ENCODE data around the gene TNS1. TPM values are rescaled to one million over a fixed set of nuclear protein-coding genes. Genes with fewer than 3 reads are reported as not detected.
"Not testable (repeated sequence)": the region's sequence is repeated elsewhere in the genome, so short reads cannot be mapped to it uniquely, and the experiment has no call there.

Gene TNS1
- total RNA-seq, 2 donors from 2014 or later, result 1,255 to 1,508 TPM

DNA sequence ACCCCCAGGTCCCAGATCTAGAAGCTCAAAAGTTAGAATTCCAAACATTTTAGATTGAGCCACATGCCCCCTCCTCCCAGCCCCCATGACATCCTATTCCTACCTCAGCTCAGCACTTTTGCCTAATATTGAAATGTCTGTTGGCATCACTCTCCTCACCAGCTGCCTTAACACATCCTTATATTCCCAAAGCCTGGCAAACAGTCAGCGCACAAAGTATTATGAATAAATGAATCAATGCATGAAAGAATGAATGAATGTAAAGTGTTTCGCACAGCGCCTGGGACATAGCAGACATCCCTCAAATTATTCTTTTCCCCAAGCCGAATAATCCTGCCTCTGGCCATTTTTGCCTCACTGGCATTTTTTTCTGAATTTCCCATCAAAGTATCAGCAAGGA lies 175.8 kb downstream of the TNS1 start:
- no peak for DNase-seq (ENCODE audit: low spot score)
- intact Hi-C loops (cut with DNase I), result no loop called here

DNA sequence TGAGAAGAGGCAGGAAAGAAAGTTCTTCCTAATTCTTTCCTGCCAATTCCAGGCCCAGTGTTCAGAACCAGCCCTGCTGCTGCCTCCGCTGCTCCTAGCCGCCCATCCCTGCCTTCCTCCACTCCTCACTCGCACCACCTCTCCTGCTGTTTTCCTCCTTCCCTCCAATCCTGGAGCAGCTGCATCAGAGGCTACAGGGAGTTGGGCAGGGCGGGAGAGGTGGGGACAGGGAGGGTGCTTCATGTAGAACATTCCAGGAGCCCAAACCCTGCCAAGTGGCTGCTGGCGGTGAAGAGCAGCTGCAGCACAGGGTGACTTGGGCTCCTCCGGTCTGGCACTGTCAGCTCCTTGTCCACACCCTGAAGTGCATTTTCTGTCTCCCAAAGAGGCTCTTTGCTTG lies 176.3 kb downstream of the TNS1 start:
- peak; percentile 91 for DNase-seq (ENCODE audit: low spot score)
- intact Hi-C loops (cut with DNase I), result no loop called here

DNA sequence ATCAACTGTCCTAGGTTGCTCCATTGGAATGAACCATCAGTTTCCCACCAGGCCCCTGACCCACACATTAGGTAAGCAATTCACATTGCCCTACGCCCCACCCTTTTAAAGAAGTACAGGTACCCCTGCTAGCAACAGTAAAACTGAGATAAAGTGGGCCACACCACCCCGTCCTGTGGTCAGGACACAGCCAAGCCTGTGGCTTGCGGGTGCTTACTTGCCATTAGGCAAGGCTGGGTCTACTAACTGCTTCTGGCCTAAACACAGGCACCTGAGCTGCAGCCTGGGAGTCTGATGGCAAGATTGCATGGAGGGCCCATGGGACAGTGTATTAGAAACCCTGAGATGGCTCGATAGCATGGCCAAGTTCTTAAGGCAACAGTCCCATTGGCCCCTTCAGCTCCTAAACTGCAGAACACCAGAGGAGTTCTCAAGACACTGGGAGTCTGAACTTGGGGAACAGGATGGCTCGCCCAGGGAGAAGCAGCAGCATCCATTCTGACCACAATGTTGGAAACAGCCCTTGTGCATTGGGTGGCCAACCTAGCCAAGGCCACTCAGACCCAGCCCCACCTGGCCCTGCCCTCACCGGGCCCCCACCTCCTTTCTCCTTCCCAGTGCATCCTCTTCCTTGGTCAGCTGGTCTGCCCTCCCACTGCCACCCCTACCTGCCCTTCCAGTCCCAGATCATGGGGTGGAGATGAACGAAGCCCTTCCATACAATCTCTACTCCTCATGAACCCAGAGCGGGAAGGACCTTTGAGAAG lies 177.1 kb downstream of the TNS1 start:
- intact Hi-C loops (cut with DNase I), result no loop called here
- no peak for DNase-seq (ENCODE audit: low spot score)

DNA sequence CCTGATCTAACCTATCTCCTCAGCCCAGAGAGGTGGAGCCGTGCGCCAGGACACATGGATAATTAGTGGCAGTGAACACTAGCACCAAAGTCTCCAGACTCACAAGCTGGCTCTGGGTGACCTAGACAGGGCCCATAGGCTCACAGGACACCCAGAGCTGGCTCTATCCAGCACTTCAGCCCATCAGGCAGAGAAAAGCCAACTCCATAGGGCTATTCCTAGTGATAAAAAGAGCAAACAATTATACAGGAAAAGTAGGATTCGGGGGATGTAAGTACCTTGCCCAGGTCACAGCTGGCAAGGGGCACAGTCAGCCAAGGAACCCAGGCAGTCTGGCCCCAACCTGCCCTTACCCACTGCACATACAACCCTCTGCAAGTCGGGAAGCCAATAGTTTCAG lies 178.6 kb downstream of the TNS1 start:
- intact Hi-C loops (cut with DNase I), result no loop called here
- DNase-seq (ENCODE audit: low spot score), result no peak

DNA sequence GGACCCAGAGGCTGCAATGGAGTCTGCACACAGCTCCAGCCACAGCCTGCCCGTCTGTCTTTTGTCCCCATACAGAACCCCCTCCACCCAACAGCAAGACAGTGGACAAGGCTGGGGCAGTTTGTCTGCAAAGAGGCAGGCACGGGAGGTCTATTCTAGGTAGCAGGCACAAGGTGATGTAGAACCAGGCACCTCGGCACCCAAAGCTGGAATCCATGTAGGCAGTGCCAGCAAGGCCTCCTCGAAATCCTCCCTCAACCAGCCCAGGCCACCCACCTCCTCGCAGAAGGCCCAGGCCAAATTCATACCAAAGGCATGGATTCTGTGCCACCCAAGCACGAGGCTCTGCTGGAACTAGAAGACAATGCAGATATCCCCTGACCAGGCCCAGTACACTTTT lies 179.2 kb downstream of the TNS1 start:
- DNase-seq (ENCODE audit: low spot score), result no peak
- intact Hi-C loops (cut with DNase I), result no loop called here

DNA sequence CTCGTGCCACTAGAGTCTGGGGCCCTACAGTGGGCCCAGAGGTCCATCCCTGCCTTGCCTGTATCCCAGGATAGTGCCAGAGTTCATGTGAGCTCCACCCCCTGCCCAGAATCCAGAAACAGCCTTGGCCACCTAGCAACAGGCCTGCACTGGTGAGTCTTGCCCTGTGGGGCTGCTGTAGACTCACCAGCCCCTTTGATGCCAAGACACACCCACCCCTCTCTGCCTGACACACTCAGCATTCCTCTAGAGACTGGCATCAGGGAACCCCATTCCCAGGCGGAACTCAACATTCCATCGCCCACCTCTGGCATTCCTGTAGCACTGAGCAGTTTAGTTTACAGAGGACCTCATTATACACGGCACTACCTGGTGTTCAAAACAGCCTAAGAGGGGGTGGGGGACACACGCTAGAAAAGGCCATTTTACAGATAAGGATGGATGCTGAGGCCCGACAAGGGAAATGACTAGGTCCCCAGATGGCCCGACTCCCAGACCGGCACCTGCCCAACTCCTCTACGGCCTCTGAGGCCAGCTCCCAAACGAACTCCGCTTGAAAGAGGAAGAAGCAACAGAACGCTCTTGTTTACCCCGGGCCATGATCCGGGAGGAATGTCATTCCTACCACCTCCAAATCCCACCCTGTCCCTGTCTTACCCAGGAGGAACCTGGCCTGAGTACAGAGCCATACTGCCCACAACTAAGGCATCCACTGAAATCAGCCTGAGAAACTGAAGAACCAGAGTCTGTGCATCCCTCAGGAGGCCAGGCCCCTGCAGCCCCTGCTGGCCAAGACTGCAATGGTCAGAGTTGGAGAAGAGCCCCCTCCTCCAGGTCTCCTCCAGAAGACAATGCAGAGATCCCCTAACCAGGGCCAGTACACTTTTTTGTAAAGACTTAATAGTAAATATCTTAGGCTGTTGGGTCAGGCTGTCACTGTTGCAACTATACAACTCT lies 180.2 kb downstream of the TNS1 start:
- intact Hi-C loops (cut with DNase I), result no loop called here
- DNase-seq (ENCODE audit: low spot score), result no peak

DNA sequence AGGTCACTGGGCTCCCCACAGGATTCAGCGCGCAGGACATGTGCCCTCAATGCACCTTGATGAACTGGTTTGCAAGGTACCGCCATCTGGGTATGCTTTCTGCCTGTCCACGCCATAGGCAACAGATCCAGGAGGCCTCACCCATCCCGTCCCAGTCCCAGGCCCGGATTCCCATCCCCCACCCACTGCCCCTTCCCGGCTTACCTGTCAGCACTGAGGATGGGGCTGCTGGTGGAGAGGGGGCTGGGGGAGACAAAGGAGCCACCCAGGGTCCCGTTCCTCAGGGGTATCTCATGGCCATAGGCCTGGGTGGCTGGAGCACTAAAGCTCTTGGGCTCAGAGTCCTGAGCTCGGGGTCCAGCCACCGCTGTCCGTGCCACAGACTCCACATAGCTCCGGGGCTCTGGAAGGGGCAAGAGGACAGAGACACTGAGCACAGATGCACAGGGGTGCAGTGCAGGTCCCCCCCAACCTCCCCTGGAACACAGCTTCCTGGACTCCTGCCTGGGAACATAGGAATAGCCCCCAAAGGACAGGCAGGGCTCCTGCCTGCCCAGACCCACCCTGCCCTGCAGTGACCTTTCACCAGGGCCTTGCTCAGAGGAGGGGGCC lies 181.2 kb downstream of the TNS1 start:
- DNase-seq (ENCODE audit: low spot score), result no peak

DNA sequence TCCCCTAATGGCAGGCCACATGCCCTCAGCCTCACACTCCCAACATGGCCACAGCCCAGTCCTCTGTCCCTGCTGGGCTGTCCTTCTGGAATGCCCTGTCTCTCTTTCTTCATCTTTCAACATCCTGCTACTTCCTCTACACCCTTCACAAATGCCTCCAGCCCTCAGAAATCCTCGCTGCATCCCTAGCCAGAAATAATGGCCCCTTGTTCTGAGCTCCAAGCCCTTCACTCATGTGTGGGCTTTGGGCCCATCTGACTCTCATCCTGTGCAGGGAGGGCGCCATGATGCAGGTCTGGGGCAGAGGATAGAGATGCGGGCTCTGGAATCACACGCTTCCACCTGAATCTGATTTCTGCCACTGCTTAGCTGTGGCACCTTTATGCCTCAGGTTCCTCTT lies 181.9 kb downstream of the TNS1 start:
- intact Hi-C loops (cut with DNase I), result no loop called here
- DNase-seq (ENCODE audit: low spot score), result no peak

More for the DNA sequence above, 181.2 kb downstream of the TNS1 start:
- intact Hi-C loops (cut with DNase I), result no loop called here

DNA sequence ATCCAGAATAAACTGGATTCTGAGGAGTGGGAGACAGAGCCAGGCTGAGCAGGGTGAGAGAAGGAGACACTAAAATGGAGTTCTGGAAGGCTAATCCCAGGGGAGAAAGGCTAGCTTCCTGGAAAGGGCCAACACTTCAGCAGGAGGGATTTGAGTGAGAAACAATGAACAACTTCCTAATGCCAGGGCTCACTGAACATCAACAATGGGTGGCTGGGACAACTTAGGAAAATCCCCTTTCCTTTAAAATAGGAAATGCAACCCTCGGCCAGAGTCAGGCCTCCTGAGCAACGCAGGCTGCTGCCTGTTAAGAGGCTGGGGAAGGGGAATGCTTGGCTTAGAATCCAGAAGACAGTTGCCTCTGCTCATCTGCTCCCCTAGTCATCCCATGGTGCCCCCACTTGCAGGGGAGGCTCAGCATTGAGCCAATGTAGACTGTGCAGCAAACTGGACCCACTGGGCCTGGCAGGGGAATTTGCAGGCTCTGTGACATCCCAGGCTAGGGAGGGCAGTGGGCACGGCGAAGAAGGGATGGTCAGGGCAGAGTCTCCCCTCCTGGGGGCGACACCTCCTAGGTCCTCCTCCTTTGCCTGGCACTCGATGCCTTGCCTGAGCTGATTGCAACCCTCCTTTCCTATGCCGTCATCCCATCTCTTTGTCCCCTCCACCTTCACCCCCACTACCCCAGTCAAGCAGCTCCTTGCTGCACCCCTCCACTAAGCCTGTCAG lies 182.5 kb downstream of the TNS1 start:
- intact Hi-C loops (cut with DNase I), result no loop called here

DNA sequence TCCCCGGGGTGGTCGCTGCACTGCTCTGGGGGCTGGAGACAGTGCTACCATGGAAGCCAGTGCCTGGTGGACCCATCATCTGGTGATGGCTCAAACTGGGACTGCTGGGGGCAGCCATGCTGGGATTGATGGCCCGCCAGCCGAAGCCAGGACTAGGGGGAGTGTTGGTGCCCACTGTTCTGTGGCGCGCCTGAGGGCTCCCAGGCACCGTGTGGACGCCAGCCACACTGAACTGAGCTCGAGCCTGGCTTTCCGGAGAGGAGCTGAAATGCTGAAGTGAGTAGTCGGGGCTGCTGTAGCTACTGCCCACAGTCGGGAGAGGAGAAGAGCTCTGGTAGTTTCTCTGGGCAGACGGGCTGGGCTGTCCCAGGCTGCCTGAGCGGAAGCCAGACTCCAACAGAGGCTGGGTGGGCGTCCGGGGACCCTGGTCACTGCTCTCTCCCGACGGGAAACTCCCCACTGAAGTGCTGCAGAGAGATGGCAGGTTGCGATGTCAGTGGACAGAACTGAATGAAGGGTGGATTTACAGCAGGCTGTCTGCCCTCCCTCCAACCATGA lies 184.4 kb downstream of the TNS1 start:
- intact Hi-C loops (cut with DNase I), result no loop called here

More for the DNA sequence above, 182.5 kb downstream of the TNS1 start:
- DNase-seq (ENCODE audit: low spot score), result no peak

DNA sequence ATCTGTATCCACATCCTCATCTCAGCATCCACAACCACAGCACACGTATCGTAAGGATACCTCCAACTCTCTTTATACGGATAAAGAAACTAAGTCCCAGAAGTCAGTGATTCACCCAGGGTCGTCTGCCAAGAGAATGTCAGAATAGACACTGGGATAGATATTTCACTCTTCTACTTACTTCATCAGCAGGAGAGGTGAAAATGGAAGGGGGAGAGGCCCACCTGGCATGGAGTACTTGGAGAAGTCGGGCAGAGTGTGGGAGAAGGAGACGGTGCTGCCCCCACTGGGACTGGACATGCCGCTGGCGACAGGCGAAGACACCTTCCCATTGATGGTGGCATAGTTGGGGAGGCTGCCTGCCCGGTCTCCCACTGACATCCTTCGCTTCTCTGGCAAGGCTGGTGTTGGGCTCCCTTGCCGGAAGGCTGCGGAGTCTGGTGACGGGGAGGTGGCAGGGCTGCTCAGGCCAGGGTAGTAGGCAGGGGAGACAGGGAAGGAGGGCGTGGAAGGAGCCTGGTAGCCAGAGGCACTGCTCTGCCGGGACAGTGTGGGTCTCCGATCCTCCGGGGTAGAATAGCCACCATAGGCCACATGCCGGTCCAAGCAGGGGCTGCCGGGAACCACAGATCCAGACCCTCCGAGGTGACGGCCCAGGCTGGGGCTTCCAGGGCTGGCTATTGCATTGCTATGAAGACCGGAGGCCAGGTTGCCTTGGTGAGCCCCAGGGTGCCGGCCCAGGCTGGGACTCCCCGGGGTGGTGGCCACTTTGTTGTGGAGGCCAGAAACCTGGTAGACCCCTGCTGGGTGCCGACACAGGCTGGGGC lies 185.1 kb downstream of the TNS1 start:
- no peak for DNase-seq (ENCODE audit: low spot score)
- intact Hi-C loops (cut with DNase I), result no loop called here

More for the DNA sequence above, 184.4 kb downstream of the TNS1 start:
- DNase-seq (ENCODE audit: low spot score), result peak; percentile 74

DNA sequence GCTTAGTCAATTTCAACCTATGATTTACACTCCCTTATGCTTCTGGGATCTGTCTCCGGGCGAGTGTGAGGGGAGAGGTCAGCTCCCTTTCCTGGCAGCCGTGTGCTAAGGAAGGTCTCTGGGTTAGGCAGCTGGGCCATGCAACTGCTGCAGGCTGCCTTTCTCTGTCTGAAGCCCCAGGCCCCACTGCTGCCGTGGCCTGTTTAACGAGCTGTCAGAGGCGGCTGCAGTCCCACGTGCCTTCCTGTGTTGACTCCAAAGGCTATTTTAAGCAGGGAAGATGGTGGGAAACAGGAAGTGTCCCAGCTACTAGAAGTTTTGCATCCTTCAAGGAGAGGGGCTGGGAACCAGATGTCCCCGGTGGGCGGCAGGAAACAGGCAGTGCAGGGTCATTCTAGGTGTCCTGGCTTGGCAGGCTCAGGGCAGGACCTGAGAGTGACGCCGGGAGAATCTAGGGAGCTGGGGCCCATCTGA lies 186.4 kb downstream of the TNS1 start:
- DNase-seq (ENCODE audit: low spot score), result peak; percentile 80
- intact Hi-C loops (cut with DNase I), result no loop called here

DNA sequence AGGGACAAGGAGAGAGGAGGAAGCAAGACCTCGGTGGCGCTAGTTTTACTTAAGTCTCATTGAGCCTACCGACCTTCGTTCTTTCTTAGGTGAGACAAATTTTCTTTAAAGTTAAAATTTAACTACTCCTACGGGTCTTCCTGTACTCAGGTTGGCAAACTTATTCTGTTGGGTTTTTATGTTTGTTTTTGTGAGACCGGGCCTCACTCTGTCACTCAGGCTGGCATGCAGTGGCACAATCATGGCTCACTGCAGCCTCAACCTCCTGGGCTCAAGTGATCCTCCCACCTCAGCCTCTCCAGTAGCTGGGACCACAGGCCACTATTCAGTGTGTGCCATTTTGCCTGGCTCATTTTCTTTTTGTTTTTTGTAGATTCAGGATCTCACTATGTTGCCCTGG lies 189.0 kb downstream of the TNS1 start:
- DNase-seq (ENCODE audit: low spot score), result no peak
- intact Hi-C loops (cut with DNase I), result no loop called here

DNA sequence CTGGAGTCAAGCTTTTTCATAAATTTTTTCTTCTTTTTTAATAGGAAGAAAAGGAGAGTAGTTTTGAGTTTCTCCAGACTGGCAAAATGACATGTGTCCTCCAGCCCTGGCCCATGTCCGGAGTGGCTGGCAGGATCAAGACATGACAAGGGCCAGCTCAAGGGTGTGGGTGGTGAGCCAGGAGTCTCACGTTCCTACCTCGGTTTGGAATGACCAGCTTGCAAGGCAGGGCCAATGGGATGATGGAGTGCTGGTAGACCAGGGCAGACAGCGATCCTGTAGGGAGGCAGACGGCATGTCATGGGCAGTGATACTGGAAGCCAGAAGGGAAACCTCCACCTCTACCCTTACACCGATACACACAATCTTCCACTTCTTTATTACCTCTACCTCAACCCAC lies 190.6 kb downstream of the TNS1 start:
- intact Hi-C loops (cut with DNase I), result no loop called here
- no peak for DNase-seq (ENCODE audit: low spot score)

DNA sequence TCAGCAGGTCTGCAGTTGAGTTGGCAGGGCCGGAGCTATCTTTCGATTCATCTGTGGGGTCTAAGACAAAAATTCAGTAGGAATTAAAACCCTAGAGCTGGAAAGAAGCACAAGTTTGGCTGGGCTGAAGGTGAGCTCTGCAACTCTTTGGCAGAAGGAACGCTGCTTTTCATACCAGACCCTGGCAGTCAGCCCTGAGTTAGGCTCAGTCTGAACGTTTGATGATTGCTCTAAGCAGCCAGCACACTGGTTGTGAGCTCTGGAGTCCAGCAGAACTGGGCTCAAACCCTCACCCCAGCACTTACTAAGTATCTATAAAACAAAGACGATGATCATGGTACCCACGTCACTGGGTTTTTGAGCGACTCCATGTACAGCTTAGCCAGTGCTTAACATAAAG lies 192.5 kb downstream of the TNS1 start:
- intact Hi-C loops (cut with DNase I), result no loop called here

DNA sequence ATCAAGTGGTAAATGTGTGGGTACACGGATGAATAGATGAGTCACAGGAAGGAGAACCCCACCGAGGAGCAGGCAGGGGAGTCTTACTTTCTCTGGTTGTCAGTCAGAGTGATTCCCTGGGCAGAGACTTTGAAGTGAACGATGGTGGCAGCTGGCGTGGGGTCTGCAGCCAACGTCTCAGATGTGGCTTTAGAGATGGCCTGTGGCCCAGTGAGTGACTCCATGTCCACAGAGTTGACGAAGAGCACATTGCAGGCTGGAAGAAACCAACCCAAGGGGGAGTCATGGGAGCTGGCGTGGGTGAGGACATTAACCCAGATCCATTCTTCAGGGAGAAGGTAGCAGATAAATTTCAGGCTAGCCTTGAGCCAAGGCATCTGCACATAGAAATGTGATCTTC lies 193.1 kb downstream of the TNS1 start:
- intact Hi-C loops (cut with DNase I), result no loop called here
- no peak for DNase-seq (ENCODE audit: low spot score)

More for the DNA sequence above, 192.5 kb downstream of the TNS1 start:
- DNase-seq (ENCODE audit: low spot score), result no peak

DNA sequence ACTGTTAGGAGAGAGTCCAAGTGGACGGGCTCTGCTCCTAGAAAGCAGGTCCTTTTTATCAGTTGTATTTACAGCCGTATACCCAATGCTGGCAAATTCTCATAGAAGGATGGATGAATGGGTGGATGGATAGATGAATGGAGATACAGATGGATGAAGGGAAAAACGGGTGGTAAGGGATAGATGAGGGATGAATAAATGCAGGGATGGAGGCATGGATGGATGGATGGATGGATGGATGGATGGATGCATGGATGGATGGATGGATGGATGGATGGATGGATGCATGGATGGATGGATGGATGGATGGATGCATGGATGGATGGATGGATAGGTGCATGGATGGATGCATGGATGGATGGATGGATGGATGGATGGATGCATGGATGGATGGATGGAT lies 193.8 kb downstream of the TNS1 start:
- DNase-seq (ENCODE audit: low spot score); intact Hi-C loops (cut with DNase I): not testable (repeated sequence)

DNA sequence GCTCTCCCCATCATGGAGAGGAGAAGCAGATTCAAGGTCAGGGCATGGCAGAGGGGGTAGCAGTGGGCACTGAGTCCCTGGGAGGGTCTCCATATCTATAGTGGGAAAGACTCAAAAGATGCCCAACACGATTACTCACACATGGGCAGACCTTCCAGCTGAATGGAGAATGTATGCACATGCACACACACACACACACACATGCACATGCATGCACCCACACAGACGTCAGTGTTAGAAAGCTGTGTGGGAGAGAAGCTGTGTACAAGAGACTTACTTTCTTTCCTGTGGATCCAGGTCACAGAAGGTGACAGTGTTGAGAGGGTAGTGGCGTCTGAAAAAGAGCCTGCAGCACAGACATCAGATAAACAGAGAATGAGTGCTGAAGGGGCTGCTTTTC lies 194.5 kb downstream of the TNS1 start:
- DNase-seq (ENCODE audit: low spot score), result no peak
- intact Hi-C loops (cut with DNase I), result no loop called here
